ENCODE data around the gene RNF5. TPM values are rescaled to one million over a fixed set of nuclear protein-coding genes. Genes with fewer than 3 reads are reported as not detected.
A peak's percentile ranks its signal among the peaks of the same experiment; 100 is the strongest.

RNF5 gene
- total and polyA plus RNA-seq, 9 of the 15 experiments (the other 6 are each of a cell fraction or from before 2014, with no cell fraction given), result 62.2 to 245 (median 129) TPM

GRCh38 chr6:32200711-32201475 is 22.7 kb downstream of the RNF5 start:
- in situ Hi-C loops (cut with MboI) (no loop called here), intact Hi-C loops (cut with micrococcal nuclease) (no loop called here)
- Histone ChIP-seq H3K27me3 (ENCODE audit: control insufficient read depth in 2 of 2, insufficient read depth in 2 of 2, low read length in 2 of 2) (peaks cover 10 to 12% of the 10 kb centered on the region in 2 experiments; a peak in 4 of 5 replicates), H3K4me2 (ENCODE audit: insufficient read depth, low read length) (no peak overlapping the region), H3K79me2 (ENCODE audit: control insufficient read depth, insufficient read depth, low read length) (peaks cover 4% of the 10 kb centered on the region; the same call in 2 of the 3 replicates), H3K9me3 (replicated peaks; ENCODE audit: control insufficient read depth, insufficient read depth, low read depth, low read length) (no peaks in the 10 kb centered on the region), H4K20me1 (replicated peaks; ENCODE audit: control insufficient read depth, insufficient read depth, low read length) (no peaks in the 10 kb centered on the region), H3K4me3 (no peak overlapping the region), H3K9me1 (ENCODE audit: control insufficient read depth, insufficient read depth, low read length) (no peaks in the 10 kb centered on the region), H3K36me3 (ENCODE audit: control insufficient read depth, insufficient read depth, low read length) (no peaks in the 10 kb centered on the region), H3K4me1 (replicated peaks in 1 of 2; ENCODE audit: control insufficient read depth in 2 of 2, insufficient read depth in 2 of 2, low read length in 2 of 2) (peaks cover 14 to 37% of the 10 kb centered on the region in 2 experiments), H2AFZ (ENCODE audit: low read depth, low read length) (peak overlapping the region; percentile 20; the same call in 1 of the 2 replicates), H3K9ac (ENCODE audit: insufficient read depth in 1 of 2, low read depth in 2 of 2, low read length in 2 of 2) (peak overlapping the region in 1 of 2 experiments; percentile 57; a peak in 2 of 4 replicates), H3K27ac (ENCODE audit: extremely low read depth, low read depth, low read length) (no peak overlapping the region)
- POLR2A ChIA-PET, result interaction anchor here (0.6 kb wide), 3 partner anchors 477 to 581 kb away, joined by 3 to 5 read pairs (median 3); no protein-coding TSS in a partner anchor
- no peak for ATAC-seq
- no peak for FAIRE-seq
- DNase-seq (ENCODE audit: extremely low read depth in 1 of 4, low spot score in 3 of 4), result no peak
- TF ChIP-seq NFE2 (IDR thresholded peaks at IDR 0.05; ENCODE audit: low read depth) (no peak), ZNF764 (CRISPR knock-in tag; IDR thresholded peaks at IDR 0.05; ENCODE audit: low read depth) (no peak), XRCC5 (IDR thresholded peaks at IDR 0.05; ENCODE audit: low read depth, low read length) (no peak), NFIC (IDR thresholded peaks at IDR 0.05) (no peak), SMAD2 (IDR thresholded peaks at IDR 0.05; ENCODE audit: low read depth, low read length) (no peak), EP300 (IDR thresholded peaks at IDR 0.05; ENCODE audit: low read length) (no peak)
- CTCF ChIA-PET (ENCODE audit: low intra/inter-chr PET ratio), result no interaction called here
- WGBS (ENCODE audit: insufficient coverage, low coverage, missing lambda C conversion rate), result 31% methylated on average over 13 of the region's 13 CpGs
- no TSS peak for BruUV-seq (replicated peaks)

All from K562 (cell line).